GM12874 (cell line): Measurements from ENCODE around the gene RAB17.

Experiments
- TF ChIP-seq, protein P1 (sequence below): IDR thresholded peaks from 2 replicates; pipeline ENCODE4 v1.5.1; 2011; ENCODE audit warnings: low read depth, mild to moderate bottlenecking, control low read depth, low read length, moderate library complexity; ENCODE audit not compliant: insufficient read depth

The RAB17 gene

DNA sequence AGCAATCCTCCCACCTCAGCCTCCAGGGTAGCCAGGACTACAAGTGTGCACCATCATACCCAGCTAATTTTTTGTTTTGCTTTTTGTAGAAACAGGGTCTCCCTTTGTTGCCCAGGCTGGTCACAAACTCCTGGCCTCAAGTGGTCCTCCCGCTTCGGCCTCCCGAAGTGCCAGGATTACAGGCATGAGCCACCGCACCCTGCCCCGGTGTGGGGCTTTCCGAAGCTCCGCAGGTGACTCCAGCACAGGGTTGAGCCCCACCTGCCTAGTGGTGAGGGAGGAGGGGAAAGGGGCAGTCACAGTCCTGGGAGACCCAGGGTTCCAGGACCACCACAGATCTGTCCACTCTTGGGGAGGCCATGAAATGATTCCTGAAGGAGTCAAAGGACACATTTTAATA, 19.0 kb downstream of the RAB17 start:
- TF ChIP-seq, protein P1, sequence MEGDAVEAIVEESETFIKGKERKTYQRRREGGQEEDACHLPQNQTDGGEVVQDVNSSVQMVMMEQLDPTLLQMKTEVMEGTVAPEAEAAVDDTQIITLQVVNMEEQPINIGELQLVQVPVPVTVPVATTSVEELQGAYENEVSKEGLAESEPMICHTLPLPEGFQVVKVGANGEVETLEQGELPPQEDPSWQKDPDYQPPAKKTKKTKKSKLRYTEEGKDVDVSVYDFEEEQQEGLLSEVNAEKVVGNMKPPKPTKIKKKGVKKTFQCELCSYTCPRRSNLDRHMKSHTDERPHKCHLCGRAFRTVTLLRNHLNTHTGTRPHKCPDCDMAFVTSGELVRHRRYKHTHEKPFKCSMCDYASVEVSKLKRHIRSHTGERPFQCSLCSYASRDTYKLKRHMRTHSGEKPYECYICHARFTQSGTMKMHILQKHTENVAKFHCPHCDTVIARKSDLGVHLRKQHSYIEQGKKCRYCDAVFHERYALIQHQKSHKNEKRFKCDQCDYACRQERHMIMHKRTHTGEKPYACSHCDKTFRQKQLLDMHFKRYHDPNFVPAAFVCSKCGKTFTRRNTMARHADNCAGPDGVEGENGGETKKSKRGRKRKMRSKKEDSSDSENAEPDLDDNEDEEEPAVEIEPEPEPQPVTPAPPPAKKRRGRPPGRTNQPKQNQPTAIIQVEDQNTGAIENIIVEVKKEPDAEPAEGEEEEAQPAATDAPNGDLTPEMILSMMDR, result no peak

- TF ChIP-seq, protein P1, result no peak
Measured at GRCh38 chr2:237570776-237571335, 19.7 kb downstream of the RAB17 start.

- TF ChIP-seq, protein P1, result no peak
Measured at GRCh38 chr2:237569896-237570295, 20.6 kb downstream of the RAB17 start.

DNA sequence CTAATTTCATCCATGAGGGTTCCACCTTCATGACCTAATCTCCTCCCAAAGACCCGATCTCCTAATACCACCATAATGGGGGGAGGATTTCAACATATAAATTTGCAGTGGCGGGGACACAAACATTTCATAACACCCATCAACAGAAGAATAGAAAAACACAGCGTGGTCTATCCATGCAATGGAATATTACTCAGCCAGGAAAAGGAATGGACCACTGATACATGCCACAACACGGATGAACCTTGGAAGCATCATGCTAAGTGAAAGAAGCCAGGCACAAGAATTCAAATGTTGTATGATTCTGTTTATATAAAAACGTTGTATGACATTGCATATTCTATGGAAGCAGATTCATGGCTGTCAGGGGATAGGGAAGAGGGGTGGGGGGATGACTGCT, 21.5 kb downstream of the RAB17 start:
- TF ChIP-seq, protein P1, result no peak

- TF ChIP-seq, protein P1, result no peak
Measured at GRCh38 chr2:237568121-237568660, 22.3 kb downstream of the RAB17 start.

DNA sequence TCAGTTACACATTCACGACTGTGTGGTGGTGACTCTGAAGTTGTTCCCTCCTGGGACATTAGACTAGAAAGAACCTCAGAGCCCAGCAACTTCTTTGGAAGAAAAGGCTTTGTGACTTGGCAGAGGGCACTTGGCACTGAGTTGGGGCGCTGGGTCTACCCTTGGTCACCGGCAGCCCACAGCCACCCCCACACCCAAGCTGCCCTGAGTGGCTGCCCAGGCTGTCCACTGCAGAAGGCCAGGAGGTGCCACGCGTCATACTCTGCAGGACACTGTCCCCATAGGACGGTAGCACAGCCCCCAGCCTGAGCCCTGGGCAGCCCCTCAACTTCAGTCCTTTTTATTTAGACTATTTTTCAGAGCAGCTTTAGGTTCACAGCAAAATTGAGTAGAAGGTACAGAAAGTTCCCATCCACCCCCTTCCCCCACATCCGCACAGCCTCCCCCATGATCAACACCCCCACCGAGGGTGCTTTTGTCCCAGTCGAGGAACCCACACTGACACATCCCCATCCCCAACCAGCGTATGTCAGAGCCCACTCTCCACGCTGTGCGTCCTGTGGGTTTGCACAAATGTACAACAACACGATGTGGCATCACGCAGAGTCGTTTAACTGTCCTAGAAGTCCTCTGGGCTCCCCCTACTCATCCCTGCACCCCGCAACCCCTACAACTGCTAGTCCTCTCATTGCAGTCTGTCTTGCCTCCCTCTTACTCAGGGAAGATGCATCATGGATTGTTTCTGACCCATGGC, 23.1 kb downstream of the RAB17 start:
- TF ChIP-seq, protein P1, result no peak

DNA sequence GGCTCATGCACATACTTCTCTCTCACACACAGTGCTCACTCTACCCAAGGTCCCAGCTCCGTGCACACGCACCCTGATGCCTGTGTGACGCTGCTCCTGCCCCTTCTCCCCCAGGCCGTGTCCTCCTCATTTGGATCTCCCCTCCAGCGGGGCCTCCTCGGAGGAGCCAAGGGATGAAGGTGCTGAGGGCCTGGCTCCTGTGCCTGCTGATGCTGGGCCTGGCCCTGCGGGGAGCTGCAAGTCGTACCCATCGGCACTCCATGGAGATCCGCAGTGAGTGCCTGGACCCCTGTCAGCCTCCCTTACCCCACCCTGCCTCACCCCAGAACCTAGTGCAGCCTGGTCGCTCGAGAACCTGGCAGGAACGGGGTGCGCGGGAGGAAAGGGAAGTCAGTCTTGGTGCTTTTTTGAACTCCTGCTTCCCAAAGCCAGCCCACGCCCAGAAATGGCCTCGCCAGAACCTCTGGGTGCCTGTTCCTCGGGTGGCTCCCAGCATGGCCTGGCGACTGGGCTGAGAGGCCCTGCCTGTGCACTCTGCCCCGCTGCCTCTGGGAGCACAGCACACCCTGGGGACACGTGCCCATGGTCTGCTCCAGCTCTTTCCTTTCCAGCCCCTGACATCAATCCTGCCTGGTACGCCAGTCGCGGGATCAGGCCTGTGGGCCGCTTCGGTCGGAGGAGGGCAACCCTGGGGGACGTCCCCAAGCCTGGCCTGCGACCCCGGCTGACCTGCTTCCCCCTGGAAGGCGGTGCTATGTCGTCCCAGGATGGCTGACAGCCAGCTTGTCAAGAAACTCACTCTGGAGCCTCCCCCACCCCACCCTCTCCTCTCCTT, 23.9 kb downstream of the RAB17 start, which contains the start of gene PRLH:
PRLH (plus strand) TSS at position 174 of the 835 bp plus-strand sequence; CDS start at position 174, 0 bp downstream.
- TF ChIP-seq, protein P1, result no peak
